T-helper 1 cell treated with Interleukin-12 subunit alpha and Interleukin-12 subunit beta and Interleukin-4 antibody, amounts not matched to agents 30 μg/mL and 1 μg/mL, for 36 hours (primary cell): ENCODE results near the gene SNTA1.

ENCODE experiments used
- H3K27ac Mint-ChIP-seq: one replicate; pipeline ENCODE4 v1.8.0; 2021; ENCODE audit warnings: mild to moderate bottlenecking, mixed read lengths
- H3K27me3 Mint-ChIP-seq: one replicate; pipeline ENCODE4 v1.8.0; 2021; ENCODE audit warnings: low read depth, mixed read lengths
- H3K36me3 Mint-ChIP-seq: one replicate; pipeline ENCODE4 v1.8.0; 2021; ENCODE audit warnings: low read depth, mixed read lengths
- H3K4me1 Mint-ChIP-seq: one replicate; pipeline ENCODE4 v1.8.0; 2021; ENCODE audit warnings: low read depth, mixed read lengths
- H3K4me3 Mint-ChIP-seq: one replicate; pipeline ENCODE4 v1.8.0; 2021; ENCODE audit warnings: mild to moderate bottlenecking, moderate library complexity, mixed read lengths
- H3K9me3 Mint-ChIP-seq: one replicate; pipeline ENCODE4 v1.8.0; 2021; ENCODE audit warnings: mixed read lengths

Gene SNTA1

DNA sequence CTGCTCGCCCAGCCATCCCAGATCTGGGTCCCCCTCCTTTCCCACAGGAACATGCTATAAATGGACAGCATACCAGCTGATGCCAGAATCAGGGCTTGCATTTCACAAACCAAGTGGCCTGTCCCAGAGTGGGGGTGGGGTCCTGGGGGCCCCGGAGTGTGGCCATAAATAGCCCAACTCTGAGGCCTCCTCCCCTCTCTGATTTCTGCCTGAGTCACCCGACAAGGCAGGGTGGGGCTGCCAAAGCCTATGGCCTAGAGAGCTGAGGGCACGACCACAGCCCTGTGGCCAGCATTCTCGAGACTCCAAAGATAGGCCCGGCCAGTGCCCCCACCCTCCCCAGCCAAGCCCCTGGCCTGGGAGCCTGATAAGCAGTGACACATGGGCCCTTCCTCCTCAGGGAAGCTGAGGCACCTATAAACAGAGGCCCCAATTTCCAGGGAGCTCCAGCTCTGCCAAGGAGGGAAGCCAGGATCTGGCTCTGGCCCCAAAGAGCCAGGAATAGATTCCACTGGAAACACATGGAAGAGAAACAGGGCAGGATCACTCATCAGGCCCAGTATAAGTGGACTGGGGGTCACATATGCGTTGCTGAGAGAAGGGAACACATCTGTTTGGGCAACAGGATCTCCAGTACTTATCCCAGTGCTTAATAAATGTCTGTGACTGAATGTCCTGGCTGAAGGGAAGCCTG, 20.3 kb downstream of the SNTA1 start:
- H3K27ac Mint-ChIP-seq: no peak overlapping the region
- no peaks in the 10 kb centered on the region for H3K36me3 Mint-ChIP-seq
- no peaks in the 10 kb centered on the region for H3K9me3 Mint-ChIP-seq
- no peaks in the 10 kb centered on the region for H3K4me1 Mint-ChIP-seq
- no peaks in the 10 kb centered on the region for H3K27me3 Mint-ChIP-seq
- H3K4me3 Mint-ChIP-seq: no peak overlapping the region

DNA sequence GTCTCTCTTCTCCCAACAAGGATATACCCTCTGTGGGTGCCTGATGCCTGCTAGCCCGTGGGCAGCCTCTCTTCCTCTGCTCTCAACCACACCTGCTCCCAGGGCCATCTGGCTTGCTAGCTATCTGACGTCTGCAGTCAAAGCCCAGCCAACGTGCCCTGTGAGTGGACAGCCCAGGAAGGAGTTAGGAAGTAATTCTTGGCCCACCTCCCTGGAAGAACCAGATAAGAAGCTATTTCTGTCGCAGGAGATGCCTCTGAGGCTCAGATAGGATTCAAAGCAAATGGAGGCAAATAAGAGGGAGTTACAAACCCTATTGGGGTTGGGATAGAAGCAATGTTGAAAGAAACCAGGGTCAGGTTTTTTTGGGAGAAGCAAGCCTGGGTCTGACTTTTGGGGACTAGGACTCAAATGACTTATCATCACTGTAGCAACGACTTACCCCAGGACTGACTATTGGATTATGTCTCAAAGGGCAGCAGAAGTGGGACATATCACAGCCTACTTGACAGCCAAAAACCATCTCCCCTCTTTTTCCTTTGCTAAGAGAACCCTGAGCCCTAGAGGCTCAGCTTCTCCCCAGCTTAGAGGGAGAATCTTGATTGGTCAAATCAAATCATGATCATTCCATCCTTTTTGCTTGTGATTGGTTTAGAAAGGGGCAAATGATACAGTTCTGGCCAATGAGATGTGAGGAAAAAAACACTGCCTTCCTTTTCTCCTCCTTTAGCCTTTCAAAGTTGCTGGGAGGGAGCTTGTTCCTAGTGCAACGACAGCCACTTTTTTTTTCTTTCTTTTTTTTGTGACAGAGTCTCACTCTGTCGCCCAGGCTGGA, 24.2 kb downstream of the SNTA1 start:
- H3K27ac Mint-ChIP-seq: no peak overlapping the region
- H3K36me3 Mint-ChIP-seq: no peaks in the 10 kb centered on the region
- H3K4me3 Mint-ChIP-seq: no peak overlapping the region
- no peaks in the 10 kb centered on the region for H3K4me1 Mint-ChIP-seq
- H3K27me3 Mint-ChIP-seq: no peaks in the 10 kb centered on the region
- no peaks in the 10 kb centered on the region for H3K9me3 Mint-ChIP-seq

DNA sequence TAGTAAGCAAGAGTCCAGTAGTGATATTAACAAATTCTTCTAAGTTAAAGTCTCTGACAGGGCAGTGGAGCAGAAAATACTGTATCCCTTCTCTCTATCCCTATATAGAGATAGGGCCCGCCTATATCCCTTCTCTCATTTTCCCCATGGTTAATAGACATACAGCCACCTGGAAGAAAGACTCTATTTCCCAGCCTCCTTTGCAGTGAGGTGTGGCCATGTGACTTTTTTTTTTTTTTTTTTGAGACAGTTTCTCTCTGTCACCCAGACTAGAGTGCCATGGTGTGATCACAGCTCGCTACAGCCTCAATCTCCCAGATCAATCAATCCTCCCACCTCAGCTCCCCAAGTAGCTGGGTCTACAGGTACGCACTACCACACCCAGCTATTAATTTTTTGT, 25.5 kb downstream of the SNTA1 start:
- Mint-ChIP-seq H3K4me3 (no peak overlapping the region), H3K36me3 (no peaks in the 10 kb centered on the region), H3K27me3 (no peaks in the 10 kb centered on the region), H3K4me1 (no peaks in the 10 kb centered on the region), H3K9me3 (no peaks in the 10 kb centered on the region), H3K27ac (no peak overlapping the region)

DNA sequence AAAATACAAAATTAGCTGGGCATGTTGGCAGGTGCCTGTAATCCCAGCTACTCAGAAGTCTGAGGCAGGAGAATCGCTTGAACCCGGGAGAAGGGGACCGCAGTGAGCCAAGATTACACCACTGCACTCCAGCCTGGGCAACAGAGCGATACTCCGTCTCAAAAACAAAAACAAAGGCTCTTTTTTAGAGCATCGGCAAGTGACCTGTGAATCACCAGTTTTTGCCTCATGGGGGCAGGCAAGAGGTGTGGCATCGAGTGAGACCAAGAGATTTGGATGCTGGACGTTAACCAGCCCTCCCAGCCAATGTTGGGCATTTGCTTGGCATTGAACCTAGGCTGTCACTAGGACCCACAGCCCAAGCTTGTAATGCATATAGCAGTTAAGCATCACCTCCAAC, 27.6 kb downstream of the SNTA1 start:
- H3K4me1 Mint-ChIP-seq: no peaks in the 10 kb centered on the region
- H3K36me3 Mint-ChIP-seq: peaks cover 4% of the 10 kb centered on the region
- H3K9me3 Mint-ChIP-seq: no peaks in the 10 kb centered on the region
- H3K27me3 Mint-ChIP-seq: no peaks in the 10 kb centered on the region
- H3K4me3 Mint-ChIP-seq: no peak overlapping the region
- no peak overlapping the region for H3K27ac Mint-ChIP-seq

DNA sequence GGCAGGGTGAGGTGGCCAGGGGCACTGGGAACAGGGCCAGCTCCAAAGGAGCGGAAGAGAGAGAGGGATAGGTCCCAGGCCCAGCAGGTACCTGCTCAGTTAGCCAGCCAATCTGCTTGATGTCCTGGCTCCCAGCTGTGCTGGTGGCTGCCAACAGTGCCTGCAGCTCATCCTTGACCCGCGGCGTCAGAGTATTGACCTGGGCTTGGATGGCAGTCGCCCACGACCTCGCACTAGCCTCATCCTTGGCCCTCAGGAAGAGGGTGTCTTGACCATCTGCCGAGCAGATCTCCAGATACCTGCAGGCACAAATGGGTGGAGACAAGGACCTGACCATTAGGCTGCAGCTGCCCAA, 31.1 kb downstream of the SNTA1 start:
- Mint-ChIP-seq H3K4me1 (no peaks in the 10 kb centered on the region), H3K27me3 (no peaks in the 10 kb centered on the region), H3K36me3 (peaks cover 4% of the 10 kb centered on the region), H3K9me3 (no peaks in the 10 kb centered on the region), H3K27ac (no peak overlapping the region), H3K4me3 (no peak overlapping the region)

DNA sequence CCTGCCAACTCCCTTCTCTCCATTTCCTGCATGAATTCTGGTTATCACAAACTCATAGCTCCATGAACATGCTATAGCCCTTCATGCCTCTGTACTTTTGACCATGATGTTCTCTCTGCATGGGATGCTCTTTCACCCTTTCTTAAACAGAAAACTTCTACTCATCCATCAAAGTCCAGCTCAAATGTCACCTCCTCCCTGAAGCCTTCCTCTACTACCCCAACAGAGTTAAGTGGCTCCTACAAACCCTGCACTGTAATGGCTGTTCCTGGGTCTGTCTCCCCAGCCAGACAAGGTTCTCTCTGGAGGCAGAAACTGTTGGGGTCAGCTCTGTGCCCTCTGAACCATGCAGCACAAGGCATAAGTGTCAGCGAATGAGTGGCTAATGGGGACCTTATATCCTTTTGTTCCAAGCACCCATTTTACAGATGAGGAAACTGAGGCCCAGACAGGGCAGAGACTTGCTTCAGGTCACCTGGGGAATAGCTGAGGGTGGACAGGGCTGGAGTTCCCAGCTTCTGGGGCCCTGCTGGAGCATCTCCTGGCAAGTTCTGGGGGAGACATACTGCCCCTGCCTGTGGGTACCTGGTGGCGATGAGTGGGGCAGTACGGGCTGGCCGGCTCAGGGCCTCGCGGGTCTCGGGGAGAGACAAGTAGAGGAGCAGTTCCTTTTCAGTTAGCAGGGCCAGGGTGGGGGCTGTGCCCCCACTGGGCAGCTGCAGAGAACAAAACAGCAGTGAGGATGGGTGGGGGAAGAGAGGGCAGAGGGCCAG, 31.7 kb downstream of the SNTA1 start:
- peaks cover 7% of the 10 kb centered on the region for H3K36me3 Mint-ChIP-seq
- H3K4me3 Mint-ChIP-seq: no peak overlapping the region
- H3K27me3 Mint-ChIP-seq: no peaks in the 10 kb centered on the region
- H3K27ac Mint-ChIP-seq: no peak overlapping the region
- H3K4me1 Mint-ChIP-seq: no peaks in the 10 kb centered on the region
- no peaks in the 10 kb centered on the region for H3K9me3 Mint-ChIP-seq

DNA sequence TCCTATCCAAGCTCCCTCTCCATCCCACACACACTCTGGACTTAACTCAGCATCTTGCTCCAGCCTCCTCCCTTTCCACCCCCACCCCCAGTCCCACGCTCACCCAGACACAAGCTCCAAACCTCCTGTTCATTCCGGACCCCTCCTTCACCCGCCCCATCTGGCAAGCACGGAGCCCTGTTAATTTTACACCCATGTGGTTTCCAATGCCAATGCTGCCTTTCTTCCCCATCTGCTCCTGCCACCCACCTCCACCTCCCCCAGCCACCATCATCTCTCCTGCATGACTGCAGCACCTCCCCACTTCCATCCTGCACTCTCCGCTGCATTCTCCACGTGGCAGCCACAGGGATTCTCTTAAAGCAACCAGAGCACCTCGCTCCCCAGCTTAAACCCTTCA, 32.3 kb downstream of the SNTA1 start:
- H3K9me3 Mint-ChIP-seq: no peaks in the 10 kb centered on the region
- H3K4me3 Mint-ChIP-seq: no peak overlapping the region
- H3K4me1 Mint-ChIP-seq: no peaks in the 10 kb centered on the region
- H3K36me3 Mint-ChIP-seq: peaks cover 7% of the 10 kb centered on the region
- no peak overlapping the region for H3K27ac Mint-ChIP-seq
- H3K27me3 Mint-ChIP-seq: no peaks in the 10 kb centered on the region

DNA sequence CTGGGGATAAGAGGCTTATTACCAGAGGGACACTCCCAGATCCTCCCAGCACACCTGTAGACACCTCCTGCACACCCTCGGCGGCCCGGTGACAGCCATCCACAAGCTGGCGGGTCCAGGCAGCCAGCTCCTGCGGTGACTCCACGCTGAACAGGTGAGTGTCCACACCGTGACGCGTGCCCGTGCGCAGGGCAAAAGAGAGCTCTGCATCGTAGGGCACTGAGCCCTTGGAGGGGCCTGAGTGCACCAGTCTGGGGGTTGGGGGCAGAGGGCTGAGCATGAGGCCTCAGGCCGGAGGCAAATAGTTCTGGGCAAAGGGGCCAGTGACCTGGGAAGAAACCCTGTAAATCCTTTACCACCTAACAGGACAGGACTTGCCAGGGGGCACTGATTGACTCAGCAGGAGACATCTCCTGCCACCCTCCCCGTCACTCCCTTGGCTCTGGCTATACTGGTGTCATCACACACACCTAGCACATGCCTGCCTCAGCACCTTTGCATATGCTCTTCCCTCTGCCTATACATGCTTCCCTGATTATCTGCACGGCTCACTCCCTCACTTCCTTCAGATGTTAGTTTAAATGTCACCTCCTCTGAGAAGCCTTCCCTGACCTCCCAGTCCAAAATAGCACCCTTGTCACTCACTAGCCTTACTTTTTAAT, 33.4 kb downstream of the SNTA1 start:
- no peaks in the 10 kb centered on the region for H3K27me3 Mint-ChIP-seq
- H3K4me1 Mint-ChIP-seq: no peaks in the 10 kb centered on the region
- no peaks in the 10 kb centered on the region for H3K9me3 Mint-ChIP-seq
- no peak overlapping the region for H3K4me3 Mint-ChIP-seq
- peaks cover 7% of the 10 kb centered on the region for H3K36me3 Mint-ChIP-seq
- no peak overlapping the region for H3K27ac Mint-ChIP-seq

DNA sequence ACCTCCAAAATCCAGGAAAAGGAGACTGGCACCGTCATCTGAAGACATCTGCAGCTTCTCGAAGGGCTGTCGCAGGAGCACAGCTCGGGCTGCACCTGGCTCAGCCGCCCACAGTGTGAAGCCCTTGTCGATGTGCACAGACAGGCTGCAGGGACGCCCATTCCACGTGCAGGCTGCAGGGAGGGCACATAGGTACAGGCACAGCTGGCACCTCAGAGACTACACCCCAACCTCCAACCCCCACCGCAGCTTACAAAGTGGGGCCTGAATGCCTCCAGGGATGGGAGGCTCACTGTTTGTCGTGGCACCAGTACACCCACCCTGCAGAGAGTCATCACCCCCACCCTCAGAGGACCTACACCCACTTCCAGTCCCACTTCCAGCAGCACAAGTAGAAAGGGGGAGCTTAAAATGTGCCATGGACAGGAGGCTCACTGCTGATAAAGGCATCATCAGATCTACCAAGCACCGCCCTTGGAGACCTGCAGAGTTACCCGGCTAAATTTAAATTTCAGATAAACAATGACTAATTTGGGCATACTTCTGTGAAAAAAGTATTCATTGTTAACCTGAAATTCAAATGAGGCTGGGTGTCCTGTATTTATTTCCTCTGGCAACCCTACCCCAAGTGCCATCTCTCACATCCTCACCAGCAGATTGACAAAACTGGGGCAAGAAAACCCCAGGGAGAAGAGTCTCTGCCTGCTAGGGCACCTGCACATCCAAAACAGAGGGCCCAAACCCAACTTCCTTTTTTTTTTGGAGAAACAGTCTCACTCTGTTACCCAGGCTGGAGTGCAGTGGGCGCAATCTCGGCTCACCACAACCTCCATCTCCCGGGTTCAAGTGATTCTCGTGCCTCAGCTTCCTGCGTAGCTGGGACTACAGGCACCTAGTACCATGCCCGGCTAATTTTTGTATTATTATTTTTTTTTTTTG, 34.6 kb downstream of the SNTA1 start:
- Mint-ChIP-seq H3K4me3 (no peak overlapping the region), H3K36me3 (peaks cover 7% of the 10 kb centered on the region), H3K27ac (no peak overlapping the region), H3K27me3 (no peaks in the 10 kb centered on the region), H3K9me3 (no peaks in the 10 kb centered on the region), H3K4me1 (no peaks in the 10 kb centered on the region)

DNA sequence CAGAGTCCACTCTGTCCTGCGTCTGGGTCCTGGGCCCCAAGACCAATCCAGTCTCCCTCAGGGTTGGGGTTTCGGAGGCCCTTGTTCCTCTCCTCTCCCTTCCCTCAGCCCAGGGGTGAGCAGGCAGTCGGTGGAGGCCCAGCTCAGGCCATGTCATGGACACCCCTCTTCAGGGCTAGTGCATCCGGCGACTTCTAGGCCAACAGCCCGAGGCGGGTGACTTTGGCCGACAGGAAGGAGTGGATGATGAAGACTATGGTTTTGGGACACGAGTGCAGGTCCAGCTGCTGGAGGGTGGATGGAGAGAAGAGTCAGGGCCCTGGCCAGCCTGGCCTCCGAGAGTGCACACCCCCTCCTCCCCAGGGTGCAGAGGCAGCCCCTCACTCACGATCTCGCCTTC, 35.2 kb downstream of the SNTA1 start:
- H3K4me1 Mint-ChIP-seq: no peaks in the 10 kb centered on the region
- H3K27me3 Mint-ChIP-seq: no peaks in the 10 kb centered on the region
- peaks cover 7% of the 10 kb centered on the region for H3K36me3 Mint-ChIP-seq
- no peak overlapping the region for H3K4me3 Mint-ChIP-seq
- H3K9me3 Mint-ChIP-seq: no peaks in the 10 kb centered on the region
- no peak overlapping the region for H3K27ac Mint-ChIP-seq

DNA sequence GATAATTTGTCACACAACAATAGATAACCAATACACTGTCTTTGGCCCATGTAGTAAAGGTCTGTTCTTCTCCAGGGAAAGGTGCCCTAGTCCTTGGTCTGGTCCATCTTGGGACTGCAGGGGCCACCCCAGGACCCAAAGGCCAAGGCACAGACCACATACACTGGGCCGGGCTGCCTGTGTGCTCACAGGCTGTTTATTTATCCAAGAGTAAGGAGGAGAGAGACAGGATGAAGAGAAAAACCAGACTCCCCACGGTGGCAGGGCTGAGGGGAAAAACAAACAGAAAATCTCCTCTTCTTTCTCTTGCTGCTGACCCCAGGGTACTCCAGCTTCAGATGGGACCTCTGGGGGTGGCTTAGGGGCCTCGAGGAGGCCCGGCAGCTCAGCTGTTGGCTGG, 35.8 kb downstream of the SNTA1 start:
- Mint-ChIP-seq H3K4me1 (no peaks in the 10 kb centered on the region), H3K9me3 (no peaks in the 10 kb centered on the region), H3K4me3 (no peak overlapping the region), H3K27me3 (no peaks in the 10 kb centered on the region), H3K27ac (no peak overlapping the region), H3K36me3 (peaks cover 7% of the 10 kb centered on the region)

DNA sequence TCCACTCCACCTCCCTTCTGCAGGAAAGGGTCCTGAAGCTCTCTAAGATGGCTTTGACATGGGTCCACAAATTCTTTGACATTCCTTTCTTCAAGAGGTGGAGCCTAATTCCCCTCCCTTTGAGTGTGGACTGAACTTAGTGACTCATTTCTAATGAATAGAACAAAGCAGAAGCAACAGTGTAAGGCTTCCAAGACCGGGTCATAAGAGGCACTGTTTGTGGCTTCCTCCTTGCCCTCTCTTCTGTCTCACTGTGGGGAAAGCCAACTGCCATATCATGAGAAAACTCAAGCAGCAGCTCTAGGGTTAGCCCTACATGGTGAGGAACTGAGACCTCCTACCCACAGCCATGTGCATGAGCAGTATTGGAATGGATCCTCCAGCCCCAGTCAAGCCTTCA, 36.3 kb downstream of the SNTA1 start:
- no peaks in the 10 kb centered on the region for H3K9me3 Mint-ChIP-seq
- H3K4me3 Mint-ChIP-seq: no peak overlapping the region
- no peaks in the 10 kb centered on the region for H3K27me3 Mint-ChIP-seq
- H3K27ac Mint-ChIP-seq: no peak overlapping the region
- H3K4me1 Mint-ChIP-seq: peaks cover 2% of the 10 kb centered on the region
- peaks cover 7% of the 10 kb centered on the region for H3K36me3 Mint-ChIP-seq

DNA sequence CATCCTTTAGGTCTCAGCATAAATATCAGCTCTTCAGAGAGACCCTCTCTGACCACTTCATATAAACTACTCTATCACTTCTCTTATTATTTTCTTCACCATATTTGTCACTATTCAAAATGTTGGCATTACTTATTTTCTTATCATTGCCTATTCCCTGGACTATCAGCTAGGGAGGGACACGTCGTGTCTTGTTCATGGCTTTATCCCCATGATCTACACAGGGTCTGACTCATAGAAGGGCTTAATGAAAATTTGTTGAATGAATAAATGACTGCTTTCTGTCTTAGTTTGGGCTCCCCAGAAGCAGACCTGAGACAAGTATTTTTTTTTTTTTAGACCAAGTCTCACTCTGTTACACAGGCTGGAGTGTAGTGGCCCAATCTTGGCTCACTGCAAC, 39.3 kb downstream of the SNTA1 start:
- Mint-ChIP-seq H3K4me1 (peaks cover 14% of the 10 kb centered on the region), H3K9me3 (no peaks in the 10 kb centered on the region), H3K36me3 (peaks cover 3% of the 10 kb centered on the region), H3K27ac (no peak overlapping the region), H3K27me3 (no peaks in the 10 kb centered on the region), H3K4me3 (peak overlapping the region; percentile 0)
